WTC11 (cell line): ENCODE results near the gene LAMA2.

Experiments used
- CBFB ChIP-seq: sonication (generic); formaldehyde crosslinking; IDR thresholded peaks from 2 replicates; pipeline ENCODE4 v1.8.1; 2022; ENCODE audit warnings: mild to moderate bottlenecking, low read depth, missing genetic modification reagents
- CTCF ChIP-seq: fragments of 200-600 bp; IDR thresholded peaks from 2 replicates; pipeline ENCODE4 v1.8.0; 2022; ENCODE audit warnings: antibody characterized with exemption
- NFYB ChIP-seq: sonication (generic); formaldehyde crosslinking; conservative IDR thresholded peaks from 2 replicates; pipeline ENCODE4 v1.8.0; 2022; ENCODE audit warnings: low read depth, missing genetic modification reagents
- PRRX2 ChIP-seq: fragments of 250-450 bp; sonication (Bioruptor Pico); IDR thresholded peaks from 2 replicates; pipeline ENCODE4 v1.8.0; 2021; ENCODE audit warnings: mild to moderate bottlenecking

GRCh38 chr6:129133770-129134192 is 250.8 kb downstream of the LAMA2 start:
- TF ChIP-seq CTCF, result no peak
- no peak for TF ChIP-seq PRRX2 (CRISPR knock-in tag)
- TF ChIP-seq CBFB (CRISPR knock-in tag), result no peak
- no peak for TF ChIP-seq NFYB (CRISPR knock-in tag)
